ENCODE results near the gene CD8B. TPM values are rescaled to one million over a fixed set of nuclear protein-coding genes. Genes with fewer than 3 reads are reported as not detected.

CD8B gene
- total and polyA plus RNA-seq, 9 of the 15 experiments (the other 6 are each of a cell fraction or from before 2014, with no cell fraction given), result not detected

- Histone ChIP-seq H2AFZ (ENCODE audit: low read depth, low read length) (no peak overlapping the region), H3K4me1 (replicated peaks in 1 of 2; ENCODE audit: control insufficient read depth in 2 of 2, insufficient read depth in 2 of 2, low read length in 2 of 2) (peaks cover 3 to 19% of the 10 kb centered on the region in 2 experiments; a peak in 3 of 5 replicates), H3K4me3 (no peak overlapping the region), H3K79me2 (ENCODE audit: control insufficient read depth, insufficient read depth, low read length) (no peaks in the 10 kb centered on the region), H3K4me2 (ENCODE audit: insufficient read depth, low read length) (peak overlapping the region; percentile 38; the same call in 1 of the 2 replicates), H3K36me3 (ENCODE audit: control insufficient read depth, insufficient read depth, low read length) (no peaks in the 10 kb centered on the region), H3K9ac (ENCODE audit: insufficient read depth in 1 of 2, low read depth in 2 of 2, low read length in 2 of 2) (no peak overlapping the region), H4K20me1 (replicated peaks; ENCODE audit: control insufficient read depth, insufficient read depth, low read length) (no peaks in the 10 kb centered on the region), H3K27me3 (ENCODE audit: control insufficient read depth in 2 of 2, insufficient read depth in 2 of 2, low read length in 2 of 2) (peaks cover 4 to 31% of the 10 kb centered on the region in 2 experiments; a peak in 4 of 5 replicates), H3K9me3 (replicated peaks; ENCODE audit: control insufficient read depth, insufficient read depth, low read depth, low read length) (no peaks in the 10 kb centered on the region), H3K27ac (ENCODE audit: extremely low read depth, low read depth, low read length) (no peak overlapping the region), H3K9me1 (ENCODE audit: control insufficient read depth, insufficient read depth, low read length) (no peaks in the 10 kb centered on the region)
- POLR2A ChIA-PET, result no interaction called here
- FAIRE-seq (peak; percentile 89), ATAC-seq (peak; percentile 99), DNase-seq (ENCODE audit: extremely low read depth in 1 of 4, low spot score in 3 of 4) (peak; percentile 88 to 92 (median 90))
- in situ Hi-C loops (cut with MboI) (no loop called here), intact Hi-C loops (cut with micrococcal nuclease) (no loop called here)
- CTCF ChIA-PET (ENCODE audit: low intra/inter-chr PET ratio), result interaction anchor here (1.0 kb wide), 1 partner anchor 44 kb away, joined by 4 read pairs; no protein-coding TSS in a partner anchor
- no TSS peak for BruUV-seq (replicated peaks)
- WGBS (ENCODE audit: insufficient coverage, low coverage, missing lambda C conversion rate), result 8% methylated on average over 31 of the region's 36 CpGs
- TF ChIP-seq KLF16 (IDR thresholded peaks at IDR 0.05), result 0 out of 2 replicates have a peak, but pooled peaks have one; percentile 24
- peak; percentile 94 for TF ChIP-seq SMC3 (conservative IDR thresholded peaks at IDR 0.05; ENCODE audit: insufficient read depth, low read depth, low read length)
- no peak for TF ChIP-seq FOXM1 (IDR thresholded peaks at IDR 0.05; ENCODE audit: low read depth)
- TF ChIP-seq FOXM1 (CRISPR knock-in tag; IDR thresholded peaks at IDR 0.05; ENCODE audit: low read depth), result no peak
- peak; percentile 53; the same call in 1 of the 2 replicates for TF ChIP-seq PKNOX1 (IDR thresholded peaks at IDR 0.05)
- TF ChIP-seq ZNF76 (CRISPR knock-in tag; IDR thresholded peaks at IDR 0.05; ENCODE audit: borderline replicate concordance), result no peak
- TF ChIP-seq STAG1 (CRISPR knock-in tag; IDR thresholded peaks at IDR 0.05; ENCODE audit: borderline replicate concordance), result peak; percentile 65; the same call in 1 of the 2 replicates
- no peak for TF ChIP-seq ZNF77 (CRISPR knock-in tag; IDR thresholded peaks at IDR 0.05)
- TF ChIP-seq E2F5 (CRISPR knock-in tag; IDR thresholded peaks at IDR 0.05), result no peak
- TF ChIP-seq CBX1 (IDR thresholded peaks at IDR 0.05; ENCODE audit: low read depth), result 0 out of 2 replicates have a peak, but pooled peaks have one; percentile 21
- TF ChIP-seq MEIS2 (IDR thresholded peaks at IDR 0.05; ENCODE audit: partially characterized antibody), result peak; percentile 17
- TF ChIP-seq HMBOX1 (IDR thresholded peaks at IDR 0.05), result peak; percentile 61; the same call in 1 of the 2 replicates
Observed at GRCh38 chr2:86808315-86809161, 53.1 kb downstream of the CD8B start.

All from K562 (cell line).